Endothelial cell of umbilical vein (primary cell): Measurements from ENCODE around the gene KRT23. TPM values are rescaled to one million over a fixed set of nuclear protein-coding genes. Genes with fewer than 3 reads are reported as not detected.

Experiments
- BruUV-seq: library from RNA; stranded (reverse); fragments of 400-500 nt; replicated peaks from 2 replicates; lab custom pipeline; 2021; lab: Mats Ljungman, UMichigan
- CTCF ChIA-PET: fragments of 300-600, 350-600 bp; sonication (Branson Sonifier 250); formaldehyde crosslinking; loops from one replicate; lab custom pipeline; 2021; ENCODE audit warnings: antibody characterized with exemption, inconsistent platforms; lab: Charles Lee
- POLR2A ChIA-PET: fragments of 300-600, 350-600 bp; sonication (Branson Sonifier 250); formaldehyde crosslinking; loops from one replicate; lab custom pipeline; 2021; ENCODE audit warnings: antibody characterized with exemption, inconsistent platforms; lab: Charles Lee
- DNase-seq: peaks from one replicate; pipeline ENCODE4 v3.0.0-alpha.2; 2011; ENCODE audit warnings: low read depth, low spot score
- FAIRE-seq: peaks from 2 replicates; lab custom pipeline; 2011; peaks lifted over from hg19 to GRCh38; lab: Jason Lieb, UNC
- H2AFZ ChIP-seq: 2 replicates; pipeline ENCODE4 v1.6.0; 2012; ENCODE audit warnings: low read depth, low read length, control low read depth, inconsistent platforms
- H3K27ac ChIP-seq: 2 replicates; pipeline ENCODE4 v1.5.1; 2011; ENCODE audit warnings: low read depth, mild to moderate bottlenecking, control low read depth, low read length, moderate library complexity; ENCODE audit not compliant: insufficient read depth
- H3K27me3 ChIP-seq, 2 experiments: 2 replicates each; pipeline versions ENCODE4 v1.6.0 to v1.6.1; 2011; ENCODE audit warnings: low read length in 2 of 2, mixed read lengths in 1 of 2; ENCODE audit not compliant: control insufficient read depth in 2 of 2, insufficient read depth in 2 of 2
- H3K36me3 ChIP-seq, 2 experiments: 2 replicates in 1 of 2; 3 replicates in 1 of 2; pipeline ENCODE4 v1.5.1; 2011; ENCODE audit warnings: low read length in 2 of 2, mild to moderate bottlenecking in 1 of 2, moderate library complexity in 1 of 2; ENCODE audit not compliant: control insufficient read depth in 2 of 2, insufficient read depth in 2 of 2; ENCODE audit errors: extremely low read depth in 1 of 2
- H3K4me1 ChIP-seq: 3 replicates; pipeline ENCODE4 v1.5.1; 2011; ENCODE audit warnings: mild to moderate bottlenecking, low read length; ENCODE audit not compliant: control insufficient read depth, insufficient read depth; ENCODE audit errors: extremely low read depth
- H3K4me2 ChIP-seq: 2 replicates; pipeline ENCODE4 v1.6.1; 2011; ENCODE audit warnings: low read length, control low read depth, mixed read lengths; ENCODE audit not compliant: insufficient read depth
- H3K4me3 ChIP-seq, 3 experiments: fragments of 200-600 bp in 1 of 3; sonication (generic), shearing (Covaris generic) in 1 of 3; replicated peaks in 1 of 3; 2 replicates each; pipeline ENCODE4 v1.5.1; 2011 to 2016; ENCODE audit warnings: control low read depth in 3 of 3, low read length in 3 of 3, mild to moderate bottlenecking in 2 of 3, inconsistent platforms in 1 of 3, low read depth in 1 of 3, moderate library complexity in 1 of 3; ENCODE audit not compliant: insufficient read depth in 1 of 3
- H3K79me2 ChIP-seq: 2 replicates; pipeline ENCODE4 v1.6.0; 2012; ENCODE audit warnings: low read length, inconsistent platforms; ENCODE audit not compliant: control insufficient read depth, insufficient read depth
- H3K9ac ChIP-seq: replicated peaks from 2 replicates; pipeline ENCODE3; 2011; ENCODE audit warnings: low read length, control low read depth; ENCODE audit not compliant: insufficient read depth; ENCODE audit errors: extremely low read depth
- H3K9me1 ChIP-seq: replicated peaks from 3 replicates; pipeline ENCODE4 v1.6.0; 2011; ENCODE audit warnings: mild to moderate bottlenecking, low read length; ENCODE audit not compliant: control insufficient read depth, insufficient read depth; ENCODE audit errors: extremely low read depth
- H3K9me3 ChIP-seq: replicated peaks from 2 replicates; pipeline ENCODE4 v1.5.1; 2012; ENCODE audit warnings: low read length, inconsistent platforms; ENCODE audit not compliant: control insufficient read depth, insufficient read depth
- H4K20me1 ChIP-seq: replicated peaks from 2 replicates; pipeline ENCODE3; 2011; ENCODE audit warnings: mild to moderate bottlenecking, low read length; ENCODE audit not compliant: control insufficient read depth, insufficient read depth; ENCODE audit errors: extremely low read depth
- EZH2 ChIP-seq: IDR thresholded peaks from 2 replicates; pipeline ENCODE4 v1.6.1; 2012; ENCODE audit warnings: borderline replicate concordance, low read depth, mild to moderate bottlenecking, moderate library complexity, low read length, inconsistent platforms; ENCODE audit not compliant: severe bottlenecking
- FOS ChIP-seq: IDR thresholded peaks from 2 replicates; pipeline ENCODE4 v1.6.1; 2011; ENCODE audit warnings: mild to moderate bottlenecking, low read length, moderate library complexity, borderline replicate concordance; ENCODE audit not compliant: insufficient read depth
- GATA2 ChIP-seq: IDR thresholded peaks from 2 replicates; pipeline ENCODE4 v1.7.0; 2011; ENCODE audit warnings: low read depth, mild to moderate bottlenecking, moderate library complexity, mixed read lengths, low read length; ENCODE audit not compliant: insufficient read length, insufficient read depth
- JUN ChIP-seq: IDR thresholded peaks from 2 replicates; pipeline ENCODE4 v1.6.1; 2011; ENCODE audit warnings: borderline replicate concordance, low read depth; ENCODE audit not compliant: insufficient read length, insufficient read depth
- MYC ChIP-seq: IDR thresholded peaks from one replicate; pipeline ENCODE4 v1.6.1; 2011; ENCODE audit warnings: mild to moderate bottlenecking, low read depth, low read length
- POLR2A ChIP-seq: IDR thresholded peaks from 2 replicates; pipeline ENCODE4 v1.6.1; 2012; ENCODE audit warnings: low read depth, mild to moderate bottlenecking, control low read depth, low read length
- POLR2AphosphoS5 ChIP-seq: IDR thresholded peaks from 2 replicates; pipeline ENCODE4 v1.6.1; 2012; ENCODE audit warnings: low read depth, mild to moderate bottlenecking, control low read depth, low read length, moderate library complexity; ENCODE audit not compliant: insufficient read depth
- dilution Hi-C: fragments of 300-500 bp; cut with MboI; formaldehyde crosslinking; loops from one replicate; pipeline ENCODE4 v1.15.0; 2019; ENCODE audit warnings: low sequenced_read_pairs; ENCODE audit not compliant: extremely low pct_ligation_motif_present
- intact Hi-C: fragments of 100-400 bp; cut with micrococcal nuclease; formaldehyde crosslinking; loops from one replicate; pipeline ENCODE4 v1.10.0; 2022
- polyA plus RNA-seq, 4 experiments: library from polyadenylated mRNA; depleted of rRNA in 3 of 4; stranded (reverse) in 3 of 4; unstranded in 1 of 4; fragments of >200 nt; gene quantifications; 2 replicates each; pipeline versions ENCODE4 v1.2.1 to v1.2.3, GENCODE V29; 2011 to 2012; ENCODE audit warnings: missing spikeins in 1 of 4
- total RNA-seq: library from RNA; stranded (reverse); gene quantifications from 2 replicates; pipeline ENCODE4 v1.2.3, GENCODE V29; 2021
- TF ChIP-seq, protein P1 (sequence below): IDR thresholded peaks from 2 replicates; pipeline ENCODE4 v1.6.1; 2011; ENCODE audit not compliant: insufficient read depth, insufficient read length
- TF ChIP-seq, protein P2 (sequence below), 2 donors: IDR thresholded peaks; 1 replicate in 1 of 2; 2 replicates in 1 of 2; pipeline ENCODE4 v1.5.1; 2011; ENCODE audit warnings: low read length in 2 of 2, mild to moderate bottlenecking in 2 of 2, moderate library complexity in 2 of 2, control low read depth in 1 of 2, inconsistent platforms in 1 of 2, low read depth in 1 of 2; ENCODE audit not compliant: insufficient read depth in 1 of 2; ENCODE audit errors: extremely low read depth in 1 of 2

KRT23 gene
- total and polyA plus RNA-seq, 2 donors (not counting 3 experiments of a cell fraction or from before 2014, with no cell fraction given) = not detected

DNA sequence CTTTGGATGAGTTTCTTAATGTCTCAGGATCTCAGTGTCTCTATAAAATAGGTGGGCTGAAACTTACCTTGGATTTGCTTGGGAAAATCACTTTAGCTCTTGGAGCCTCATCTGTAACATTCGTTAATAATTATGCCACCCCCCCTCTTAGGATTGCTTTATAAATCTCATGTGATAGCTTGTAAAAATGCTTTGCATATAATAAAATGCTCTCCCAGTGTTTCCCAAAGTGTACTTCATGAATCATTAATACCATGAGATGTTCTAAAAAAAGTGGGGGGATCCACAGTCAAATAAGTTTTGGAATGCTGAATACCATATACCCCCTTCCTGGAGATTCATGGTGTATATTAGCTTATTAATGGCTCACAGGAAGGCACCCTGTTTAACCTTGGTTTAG is 24.1 kb upstream of the KRT23 start:
- Histone ChIP-seq H2AFZ (no peak overlapping the region), H3K4me2 (no peak overlapping the region), H3K9me3 (no peaks in the 10 kb centered on the region), H3K36me3 (no peaks in the 10 kb centered on the region), H3K79me2 (no peaks in the 10 kb centered on the region), H3K4me3 (no peak overlapping the region), H3K9me1 (no peaks in the 10 kb centered on the region), H3K27ac (no peak overlapping the region), H3K9ac (no peak overlapping the region), H4K20me1 (no peaks in the 10 kb centered on the region), H3K27me3 (peaks cover 3 to 5% of the 10 kb centered on the region in 2 experiments), H3K4me1 (no peaks in the 10 kb centered on the region)
- ChIA-PET CTCF (interaction anchor here (0.8 to 1.4 kb wide), 4 partner anchors 15 to 361 kb away, joined by 3 to 4 read pairs (median 4); no protein-coding TSS in a partner anchor), POLR2A (no interaction called here)
- DNase-seq = no peak
- no peak for FAIRE-seq
- intact Hi-C loops (no loop called here), dilution Hi-C loops (no loop called here)
- BruUV-seq = no TSS peak
- no peak for TF ChIP-seq FOS
- no peak for TF ChIP-seq MYC
- TF ChIP-seq, protein P1, sequence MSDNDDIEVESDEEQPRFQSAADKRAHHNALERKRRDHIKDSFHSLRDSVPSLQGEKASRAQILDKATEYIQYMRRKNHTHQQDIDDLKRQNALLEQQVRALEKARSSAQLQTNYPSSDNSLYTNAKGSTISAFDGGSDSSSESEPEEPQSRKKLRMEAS = no peak
- TF ChIP-seq GATA2 = no peak
- no peak for TF ChIP-seq JUN
- TF ChIP-seq, protein P2, sequence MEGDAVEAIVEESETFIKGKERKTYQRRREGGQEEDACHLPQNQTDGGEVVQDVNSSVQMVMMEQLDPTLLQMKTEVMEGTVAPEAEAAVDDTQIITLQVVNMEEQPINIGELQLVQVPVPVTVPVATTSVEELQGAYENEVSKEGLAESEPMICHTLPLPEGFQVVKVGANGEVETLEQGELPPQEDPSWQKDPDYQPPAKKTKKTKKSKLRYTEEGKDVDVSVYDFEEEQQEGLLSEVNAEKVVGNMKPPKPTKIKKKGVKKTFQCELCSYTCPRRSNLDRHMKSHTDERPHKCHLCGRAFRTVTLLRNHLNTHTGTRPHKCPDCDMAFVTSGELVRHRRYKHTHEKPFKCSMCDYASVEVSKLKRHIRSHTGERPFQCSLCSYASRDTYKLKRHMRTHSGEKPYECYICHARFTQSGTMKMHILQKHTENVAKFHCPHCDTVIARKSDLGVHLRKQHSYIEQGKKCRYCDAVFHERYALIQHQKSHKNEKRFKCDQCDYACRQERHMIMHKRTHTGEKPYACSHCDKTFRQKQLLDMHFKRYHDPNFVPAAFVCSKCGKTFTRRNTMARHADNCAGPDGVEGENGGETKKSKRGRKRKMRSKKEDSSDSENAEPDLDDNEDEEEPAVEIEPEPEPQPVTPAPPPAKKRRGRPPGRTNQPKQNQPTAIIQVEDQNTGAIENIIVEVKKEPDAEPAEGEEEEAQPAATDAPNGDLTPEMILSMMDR (IDR thresholded peaks at IDR 0.05; ENCODE audit: extremely low read depth in 1 of 2, insufficient read depth in 1 of 2, low read depth in 1 of 2, low read length in 2 of 2) = no peak
- no peak for TF ChIP-seq POLR2A
- TF ChIP-seq EZH2 = no peak
- no peak for TF ChIP-seq POLR2AphosphoS5
